ENCODE data around the gene FRMD4B.
"Not testable (repeated sequence)": the region's sequence is repeated elsewhere in the genome, so short reads cannot be mapped to it uniquely, and the experiment has no call there.

The FRMD4B gene

GRCh38 chr3:69283913-69284611 is 101.8 kb downstream of the FRMD4B start:
- no peak for TF ChIP-seq CTCF (IDR thresholded peaks at IDR 0.05)
- H3K36me3 ChIP-seq, result peaks cover 55% of the 10 kb centered on the region
- H3K4me1 ChIP-seq (ENCODE audit: control insufficient read depth in 1 of 2, insufficient read depth in 1 of 2, low read depth in 1 of 2, low read length in 1 of 2), result no peaks in the 10 kb centered on the region
- no peaks in the 10 kb centered on the region for H3K9me3 ChIP-seq
- H3K27me3 ChIP-seq, result no peaks in the 10 kb centered on the region
- no peak overlapping the region for H3K4me3 ChIP-seq (ENCODE audit: low read depth in 1 of 2, low read length in 1 of 2)
- no peak overlapping the region for H3K27ac ChIP-seq

- no peak for TF ChIP-seq CTCF (IDR thresholded peaks at IDR 0.05)
- Histone ChIP-seq H3K4me1 (ENCODE audit: control insufficient read depth in 1 of 2, insufficient read depth in 1 of 2, low read depth in 1 of 2, low read length in 1 of 2) (no peaks in the 10 kb centered on the region), H3K36me3 (peaks cover 49% of the 10 kb centered on the region), H3K9me3 (no peaks in the 10 kb centered on the region), H3K27me3 (no peaks in the 10 kb centered on the region), H3K4me3 (ENCODE audit: low read depth in 1 of 2, low read length in 1 of 2) (no peak overlapping the region), H3K27ac (no peak overlapping the region)
Observed at GRCh38 chr3:69283496-69283895, 102.4 kb downstream of the FRMD4B start.

- H3K27me3 ChIP-seq, result no peaks in the 10 kb centered on the region
Observed at GRCh38 chr3:69282181-69282580, 103.7 kb downstream of the FRMD4B start.

GRCh38 chr3:69277403-69277802 is 108.5 kb downstream of the FRMD4B start:
- H3K4me1 ChIP-seq (ENCODE audit: control insufficient read depth in 1 of 2, insufficient read depth in 1 of 2, low read depth in 1 of 2, low read length in 1 of 2); H3K27ac ChIP-seq; H3K27me3 ChIP-seq; H3K9me3 ChIP-seq; H3K4me3 ChIP-seq (ENCODE audit: low read depth in 1 of 2, low read length in 1 of 2): not testable (repeated sequence)
- peaks cover 19% of the 10 kb centered on the region for H3K36me3 ChIP-seq

More at GRCh38 chr3:69282181-69282580, 103.7 kb downstream of the FRMD4B start:
- Histone ChIP-seq H3K4me1 (ENCODE audit: control insufficient read depth in 1 of 2, insufficient read depth in 1 of 2, low read depth in 1 of 2, low read length in 1 of 2) (no peaks in the 10 kb centered on the region), H3K4me3 (ENCODE audit: low read depth in 1 of 2, low read length in 1 of 2) (no peak overlapping the region), H3K36me3 (peaks cover 36% of the 10 kb centered on the region), H3K27ac (no peak overlapping the region), H3K9me3 (no peaks in the 10 kb centered on the region)
- TF ChIP-seq CTCF (IDR thresholded peaks at IDR 0.05), result no peak

- no peak overlapping the region for H3K27ac ChIP-seq
- H3K4me1 ChIP-seq (ENCODE audit: control insufficient read depth in 1 of 2, insufficient read depth in 1 of 2, low read depth in 1 of 2, low read length in 1 of 2), result no peaks in the 10 kb centered on the region
- H3K36me3 ChIP-seq, result peaks cover 17% of the 10 kb centered on the region
- H3K27me3 ChIP-seq, result no peaks in the 10 kb centered on the region
- no peak overlapping the region for H3K4me3 ChIP-seq (ENCODE audit: low read depth in 1 of 2, low read length in 1 of 2)
- TF ChIP-seq CTCF (IDR thresholded peaks at IDR 0.05), result no peak
- no peaks in the 10 kb centered on the region for H3K9me3 ChIP-seq
Observed at GRCh38 chr3:69276884-69277283, 109.0 kb downstream of the FRMD4B start.

- not testable (repeated sequence) for H3K9me3 ChIP-seq; H3K4me1 ChIP-seq (ENCODE audit: control insufficient read depth in 1 of 2, insufficient read depth in 1 of 2, low read depth in 1 of 2, low read length in 1 of 2); H3K27ac ChIP-seq; H3K4me3 ChIP-seq (ENCODE audit: low read depth in 1 of 2, low read length in 1 of 2); H3K27me3 ChIP-seq
- H3K36me3 ChIP-seq, result peaks cover 16% of the 10 kb centered on the region
Observed at GRCh38 chr3:69276191-69276590, 109.7 kb downstream of the FRMD4B start.
